ENCODE measurements around the gene ITM2A.

GRCh38 chrX:79366873-79367749, at the start of gene ITM2A:
- TF ChIP-seq POLR2A (IDR thresholded peaks at IDR 0.05), result no peak
- TF ChIP-seq POLR2AphosphoS5 (IDR thresholded peaks at IDR 0.05), result no peak
- TF ChIP-seq CTCF (IDR thresholded peaks at IDR 0.05), result no peak
